Loucy (cell line): Measurements from ENCODE around the gene ALG14.

Source experiments
- H2AFZ ChIP-seq: fragments of 200-600 bp; sonication (generic); 2 replicates; pipeline ENCODE4 v1.6.0; 2016; ENCODE audit warnings: antibody characterized with exemption, mild to moderate bottlenecking, low read length, moderate library complexity
- H3F3A ChIP-seq: fragments of 200-600 bp; 2 replicates; pipeline ENCODE4 v1.6.0; 2016; ENCODE audit warnings: antibody characterized with exemption, low read depth, mild to moderate bottlenecking
- H3K27me3 ChIP-seq: fragments of 200-600 bp; sonication (generic); 2 replicates; pipeline ENCODE4 v1.6.1; 2014; ENCODE audit warnings: low read length, mild to moderate bottlenecking; ENCODE audit not compliant: insufficient read depth, poor library complexity, severe bottlenecking
- H3K36me3 ChIP-seq: fragments of 200-600 bp; sonication (generic); 2 replicates; pipeline ENCODE4 v1.6.1; 2016; ENCODE audit warnings: low read length; ENCODE audit not compliant: insufficient read depth
- H3K4me1 ChIP-seq: fragments of 200-600 bp; sonication (generic); 2 replicates; pipeline ENCODE4 v1.5.1; 2014; ENCODE audit warnings: low read length, mild to moderate bottlenecking; ENCODE audit not compliant: insufficient read depth, poor library complexity, severe bottlenecking
- H3K4me2 ChIP-seq: fragments of 200-600 bp; sonication (generic); 2 replicates; pipeline ENCODE4 v1.6.0; 2014; ENCODE audit warnings: antibody characterized with exemption, low read length, low read depth, mild to moderate bottlenecking; ENCODE audit not compliant: poor library complexity, severe bottlenecking
- H3K4me3 ChIP-seq: fragments of 200-600 bp; sonication (generic); 2 replicates; pipeline ENCODE4 v1.5.1; 2014; ENCODE audit warnings: low read length, mild to moderate bottlenecking, mixed read lengths; ENCODE audit not compliant: poor library complexity, severe bottlenecking
- H3K79me2 ChIP-seq: fragments of 200-600 bp; sonication (generic); 2 replicates; pipeline ENCODE4 v1.6.1; 2014; ENCODE audit warnings: low read length; ENCODE audit not compliant: insufficient read depth
- H3K9ac ChIP-seq: fragments of 200-600 bp; sonication (generic); 2 replicates; pipeline ENCODE4 v1.6.0; 2014; ENCODE audit warnings: mild to moderate bottlenecking, low read depth, low read length, moderate library complexity; ENCODE audit not compliant: poor library complexity, severe bottlenecking
- H3K9me2 ChIP-seq: fragments of 200-600 bp; sonication (generic); replicated peaks from 2 replicates; pipeline ENCODE4 v1.6.1; 2016; ENCODE audit warnings: low read depth, low read length, mixed read lengths
- H3K9me3 ChIP-seq: fragments of 200-600 bp; sonication (generic); 2 replicates; pipeline ENCODE4 v1.6.1; 2014; ENCODE audit warnings: mild to moderate bottlenecking, antibody characterized with exemption, low read length, low read depth; ENCODE audit not compliant: insufficient read depth
- H4K20me1 ChIP-seq: fragments of 200-600 bp; sonication (generic); 2 replicates; pipeline ENCODE4 v1.6.0; 2014; ENCODE audit warnings: antibody characterized with exemption, low read length, mild to moderate bottlenecking; ENCODE audit not compliant: insufficient read depth, poor library complexity, severe bottlenecking
- EZH2phosphoT487 ChIP-seq: fragments of 200-600 bp; IDR thresholded peaks from 2 replicates; pipeline ENCODE4 v1.6.1; 2018; ENCODE audit warnings: antibody characterized with exemption, mild to moderate bottlenecking, moderate library complexity, borderline replicate concordance
- TF ChIP-seq, protein P1 (sequence below): fragments of 200-600 bp; sonication (generic); conservative IDR thresholded peaks from 2 replicates; pipeline ENCODE4 v1.5.1; 2014; ENCODE audit warnings: mild to moderate bottlenecking, antibody characterized with exemption, low read length

The ALG14 gene

GRCh38 chr1:94993931-94994645 is 78.7 kb downstream of the ALG14 start:
- Histone ChIP-seq H3K9ac (no peak overlapping the region), H3K4me1 (no peaks in the 10 kb centered on the region), H3K4me2 (no peak overlapping the region)

GRCh38 chr1:94992863-94993563 is 79.7 kb downstream of the ALG14 start:
- Histone ChIP-seq H2AFZ (no peak overlapping the region), H3K4me1 (peaks cover 5% of the 10 kb centered on the region), H3K27me3 (no peaks in the 10 kb centered on the region), H3K4me3 (no peak overlapping the region), H3K79me2 (no peaks in the 10 kb centered on the region), H3K9me2 (no peaks in the 10 kb centered on the region), H3K9ac (no peak overlapping the region), H3K9me3 (no peaks in the 10 kb centered on the region), H4K20me1 (no peaks in the 10 kb centered on the region), H3F3A (no peaks in the 10 kb centered on the region), H3K4me2 (no peak overlapping the region), H3K36me3 (no peaks in the 10 kb centered on the region)
- TF ChIP-seq, protein P1, sequence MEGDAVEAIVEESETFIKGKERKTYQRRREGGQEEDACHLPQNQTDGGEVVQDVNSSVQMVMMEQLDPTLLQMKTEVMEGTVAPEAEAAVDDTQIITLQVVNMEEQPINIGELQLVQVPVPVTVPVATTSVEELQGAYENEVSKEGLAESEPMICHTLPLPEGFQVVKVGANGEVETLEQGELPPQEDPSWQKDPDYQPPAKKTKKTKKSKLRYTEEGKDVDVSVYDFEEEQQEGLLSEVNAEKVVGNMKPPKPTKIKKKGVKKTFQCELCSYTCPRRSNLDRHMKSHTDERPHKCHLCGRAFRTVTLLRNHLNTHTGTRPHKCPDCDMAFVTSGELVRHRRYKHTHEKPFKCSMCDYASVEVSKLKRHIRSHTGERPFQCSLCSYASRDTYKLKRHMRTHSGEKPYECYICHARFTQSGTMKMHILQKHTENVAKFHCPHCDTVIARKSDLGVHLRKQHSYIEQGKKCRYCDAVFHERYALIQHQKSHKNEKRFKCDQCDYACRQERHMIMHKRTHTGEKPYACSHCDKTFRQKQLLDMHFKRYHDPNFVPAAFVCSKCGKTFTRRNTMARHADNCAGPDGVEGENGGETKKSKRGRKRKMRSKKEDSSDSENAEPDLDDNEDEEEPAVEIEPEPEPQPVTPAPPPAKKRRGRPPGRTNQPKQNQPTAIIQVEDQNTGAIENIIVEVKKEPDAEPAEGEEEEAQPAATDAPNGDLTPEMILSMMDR = no peak
- no peak for TF ChIP-seq EZH2phosphoT487

More at GRCh38 chr1:94993931-94994645, 78.7 kb downstream of the ALG14 start:
- H3F3A ChIP-seq = no peaks in the 10 kb centered on the region
- no peak overlapping the region for H3K4me3 ChIP-seq
- no peaks in the 10 kb centered on the region for H4K20me1 ChIP-seq
- H3K9me3 ChIP-seq = no peaks in the 10 kb centered on the region
- peak overlapping the region; percentile 20; the same call in 1 of the 2 replicates for H2AFZ ChIP-seq
- no peaks in the 10 kb centered on the region for H3K79me2 ChIP-seq
- H3K9me2 ChIP-seq = no peaks in the 10 kb centered on the region
- H3K27me3 ChIP-seq = no peaks in the 10 kb centered on the region
- no peak for TF ChIP-seq EZH2phosphoT487
- TF ChIP-seq, protein P1 = no peak
- H3K36me3 ChIP-seq = no peaks in the 10 kb centered on the region

- Histone ChIP-seq H3K9me3 (no peaks in the 10 kb centered on the region), H3K4me1 (peaks cover 8% of the 10 kb centered on the region), H3F3A (no peaks in the 10 kb centered on the region), H3K9ac (no peak overlapping the region), H3K9me2 (no peaks in the 10 kb centered on the region), H3K27me3 (no peaks in the 10 kb centered on the region), H3K36me3 (no peaks in the 10 kb centered on the region), H3K4me3 (no peak overlapping the region), H3K4me2 (no peak overlapping the region), H3K79me2 (no peaks in the 10 kb centered on the region), H4K20me1 (no peaks in the 10 kb centered on the region), H2AFZ (no peak overlapping the region)
- TF ChIP-seq, protein P1 = no peak
- no peak for TF ChIP-seq EZH2phosphoT487
Measured at GRCh38 chr1:94992161-94992560, 80.6 kb downstream of the ALG14 start.
